Measurements from ENCODE around the gene SHISA7. TPM values are rescaled to one million over a fixed set of nuclear protein-coding genes. Genes with fewer than 3 reads are reported as not detected.

SHISA7 gene
- polyA plus RNA-seq, 3 donors = 0.01 TPM; not detected in 2

DNA sequence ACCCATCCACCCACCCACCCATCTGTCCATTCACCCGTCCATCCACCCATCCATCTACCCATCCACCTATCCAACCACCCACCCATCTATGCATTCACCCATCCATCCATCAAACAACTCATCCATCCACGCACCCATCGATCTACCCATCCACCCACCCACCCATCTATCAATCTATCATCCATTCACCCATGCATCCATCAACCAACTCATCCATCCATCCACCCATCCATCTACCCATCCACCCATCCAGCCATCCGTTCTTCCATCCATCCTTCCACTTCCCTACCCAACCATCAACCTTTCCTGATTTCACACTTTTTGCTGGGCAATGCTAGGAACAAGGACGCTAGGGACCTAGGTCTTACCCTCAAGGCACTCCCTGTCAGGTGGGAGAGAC lies 61.1 kb downstream of the SHISA7 start:
- Histone ChIP-seq H2AFZ (ENCODE audit: insufficient read depth, low read depth, low read length, poor library complexity, severe bottlenecking) (no peak overlapping the region), H3K27ac (ENCODE audit: low read depth in 1 of 2, low read length in 2 of 2) (no peak overlapping the region), H3K36me3 (replicated peaks in 1 of 2; ENCODE audit: control insufficient read depth in 1 of 2, insufficient read depth in 2 of 2, low read length in 2 of 2) (peaks cover 0 to under 1% of the 10 kb centered on the region in 2 donors), H3K27me3 (ENCODE audit: control insufficient read depth in 2 of 2, insufficient read depth in 2 of 2, low read length in 2 of 2) (peaks cover 0 to 13% of the 10 kb centered on the region in 2 donors), H3K9me3 (replicated peaks in 1 of 2; ENCODE audit: control insufficient read depth in 1 of 2, insufficient read depth in 1 of 2, low read length in 2 of 2) (no peaks in the 10 kb centered on the region), H3K4me2 (replicated peaks; ENCODE audit: extremely low read depth, low read length, poor library complexity, severe bottlenecking) (no peak overlapping the region), H3K4me3 (replicated peaks in 1 of 3; ENCODE audit: low read depth in 2 of 3, low read length in 3 of 3) (no peak overlapping the region), H3K79me2 (ENCODE audit: insufficient read depth, low read length) (peaks cover 12% of the 10 kb centered on the region), H3K9ac (ENCODE audit: insufficient read depth, low read length, poor library complexity, severe bottlenecking) (no peak overlapping the region), H3K4me1 (ENCODE audit: control insufficient read depth in 1 of 2, insufficient read depth in 2 of 2, low read length in 2 of 2) (peaks cover 26 to 31% of the 10 kb centered on the region in 2 donors), H4K20me1 (ENCODE audit: insufficient read depth, low read length) (peaks cover 12% of the 10 kb centered on the region)
- no peak for DNase-seq
- intact Hi-C loops (cut with micrococcal nuclease) = loop anchor here (5.0 kb wide), 4 partner anchors 40 to 90 kb away; no protein-coding TSS in a partner anchor
- Mint-ChIP-seq H3K36me3 (peaks cover 4 to 9% of the 10 kb centered on the region in 2 donors), H3K4me3 (no peak overlapping the region), H3K27ac (no peak overlapping the region), H3K9me3 (peaks cover 0 to 4% (median 0%) of the 10 kb centered on the region in 7 donors), H3K4me1 (peaks cover 28% of the 10 kb centered on the region), H3K27me3 (ENCODE audit: low read depth in 3 of 3) (peaks cover 17 to 27% (median 24%) of the 10 kb centered on the region in 3 donors)
- whole genome bisulfite sequencing (ENCODE audit: insufficient coverage) = 100% methylated on average over 4 of the region's 5 CpGs
- TF ChIP-seq CTCF (IDR thresholded peaks at IDR 0.05) = no peak

GRCh38 chr19:55379174-55379573 lies 63.9 kb downstream of the SHISA7 start:
- intact Hi-C loops (cut with micrococcal nuclease) = no loop called here
- Mint-ChIP-seq H3K27me3 (ENCODE audit: low read depth in 3 of 3) (peaks cover 35 to 56% (median 47%) of the 10 kb centered on the region in 3 donors), H3K27ac (no peak overlapping the region), H3K9me3 (peaks cover 0 to 9% (median 0%) of the 10 kb centered on the region in 7 donors), H3K36me3 (peaks cover 0 to 5% of the 10 kb centered on the region in 2 donors), H3K4me3 (no peak overlapping the region), H3K4me1 (peaks cover 12% of the 10 kb centered on the region)
- Histone ChIP-seq H3K4me1 (ENCODE audit: control insufficient read depth in 1 of 2, insufficient read depth in 2 of 2, low read length in 2 of 2) (peaks cover 9 to 10% of the 10 kb centered on the region in 2 donors), H4K20me1 (ENCODE audit: insufficient read depth, low read length) (no peaks in the 10 kb centered on the region), H2AFZ (ENCODE audit: insufficient read depth, low read depth, low read length, poor library complexity, severe bottlenecking) (no peak overlapping the region), H3K4me3 (replicated peaks in 1 of 3; ENCODE audit: low read depth in 2 of 3, low read length in 3 of 3) (no peak overlapping the region), H3K4me2 (replicated peaks; ENCODE audit: extremely low read depth, low read length, poor library complexity, severe bottlenecking) (no peak overlapping the region), H3K9ac (ENCODE audit: insufficient read depth, low read length, poor library complexity, severe bottlenecking) (no peak overlapping the region), H3K27me3 (ENCODE audit: control insufficient read depth in 2 of 2, insufficient read depth in 2 of 2, low read length in 2 of 2) (peaks cover 0 to 41% of the 10 kb centered on the region in 2 donors), H3K27ac (ENCODE audit: low read depth in 1 of 2, low read length in 2 of 2) (no peak overlapping the region), H3K36me3 (replicated peaks in 1 of 2; ENCODE audit: control insufficient read depth in 1 of 2, insufficient read depth in 2 of 2, low read length in 2 of 2) (no peaks in the 10 kb centered on the region), H3K9me3 (replicated peaks in 1 of 2; ENCODE audit: control insufficient read depth in 1 of 2, insufficient read depth in 1 of 2, low read length in 2 of 2) (no peaks in the 10 kb centered on the region), H3K79me2 (ENCODE audit: insufficient read depth, low read length) (no peaks in the 10 kb centered on the region)
- no peak for DNase-seq
- TF ChIP-seq CTCF (IDR thresholded peaks at IDR 0.05) = no peak
- WGBS (ENCODE audit: insufficient coverage) = 65% methylated on average over 5 of the region's 11 CpGs

Other genes with a start within 250 kb of the SHISA7 start
- gene PTPRH, start 233.8 kb downstream of the SHISA7 start, polyA plus RNA-seq = under 1 TPM in 2 of 3 donors, not detected in 1; 0.08 to 0.53 TPM
- 10 to 100 TPM in 1 of 3 donors, under 1 TPM in 2; 0.16 to 10.7 (median 0.38) TPM for gene TMEM86B, start 214.5 kb downstream of the SHISA7 start, polyA plus RNA-seq
- gene PPP6R1, start 184.3 kb downstream of the SHISA7 start, polyA plus RNA-seq = 10 to 100 TPM; 16.9 to 91.3 (median 22.0) TPM
- 10 to 100 TPM; 12.3 to 17.0 (median 15.3) TPM for gene HSPBP1, start 163.2 kb downstream of the SHISA7 start, polyA plus RNA-seq
- gene BRSK1, start 159.3 kb downstream of the SHISA7 start, polyA plus RNA-seq = not detected
- gene TMEM150B, start 118.0 kb downstream of the SHISA7 start, polyA plus RNA-seq = 10 to 100 TPM; 10.1 to 65.6 (median 11.2) TPM
- 10 to 100 TPM in 1 of 3 donors, 1 to 10 TPM in 1, under 1 TPM in 1; 0.89 to 26.9 (median 1.5) TPM for gene KMT5C, start 103.4 kb downstream of the SHISA7 start, polyA plus RNA-seq
- under 1 TPM in 1 of 3 donors, not detected in 2; 0.36 TPM for gene COX6B2, start 88.6 kb downstream of the SHISA7 start, polyA plus RNA-seq
- gene GARIN5B, start 80.0 kb downstream of the SHISA7 start, polyA plus RNA-seq = not detected
- gene IL11, start 72.8 kb downstream of the SHISA7 start, polyA plus RNA-seq = not detected
- gene TMEM190, start 66.5 kb downstream of the SHISA7 start, polyA plus RNA-seq = not detected
- not detected for gene TMEM238, start 59.0 kb downstream of the SHISA7 start, polyA plus RNA-seq
- gene RPL28, start 57.4 kb downstream of the SHISA7 start, polyA plus RNA-seq = 1,000 to 10,000 TPM in 1 of 3 donors, 100 to 1,000 TPM in 2; 199 to 3,862 (median 208) TPM
- gene UBE2S, start 35.5 kb downstream of the SHISA7 start, polyA plus RNA-seq = 10 to 100 TPM; 16.1 to 40.9 (median 21.9) TPM
- gene ISOC2, start 18.3 kb upstream of the SHISA7 start, polyA plus RNA-seq = 10 to 100 TPM; 14.8 to 20.2 (median 14.9) TPM
- not detected for gene C19orf85, start 21.5 kb upstream of the SHISA7 start, polyA plus RNA-seq
- 1 to 10 TPM in 1 of 3 donors, under 1 TPM in 1, not detected in 1; 0.50 to 3.1 TPM for gene ZNF628, start 33.3 kb upstream of the SHISA7 start, polyA plus RNA-seq
- 1 to 10 TPM; 1.5 to 2.2 (median 1.9) TPM for gene NAT14, start 41.9 kb upstream of the SHISA7 start, polyA plus RNA-seq
- gene SSC5D, start 45.1 kb upstream of the SHISA7 start, polyA plus RNA-seq = under 1 TPM in 1 of 3 donors, not detected in 2; 0.08 TPM
- not detected for gene SBK2, start 93.8 kb upstream of the SHISA7 start, polyA plus RNA-seq
- not detected for gene SBK3, start 102.2 kb upstream of the SHISA7 start, polyA plus RNA-seq
- 1 to 10 TPM in 1 of 3 donors, under 1 TPM in 1, not detected in 1; 0.05 to 1.8 TPM for gene ZNF579, start 137.5 kb upstream of the SHISA7 start, polyA plus RNA-seq
- gene FIZ1, start 156.2 kb upstream of the SHISA7 start, polyA plus RNA-seq = 1 to 10 TPM; 1.2 to 2.6 (median 1.6) TPM
- 10 to 100 TPM; 27.9 to 45.7 (median 41.8) TPM for gene ZNF524, start 157.0 kb upstream of the SHISA7 start, polyA plus RNA-seq
- gene ZNF865, start 162.3 kb upstream of the SHISA7 start, polyA plus RNA-seq = 1 to 10 TPM in 1 of 3 donors, under 1 TPM in 2; 0.03 to 6.0 (median 0.07) TPM
- 1 to 10 TPM; 1.5 to 5.5 (median 2.4) TPM for gene ZNF784, start 181.3 kb upstream of the SHISA7 start, polyA plus RNA-seq
- gene ZNF580, start 197.7 kb upstream of the SHISA7 start, polyA plus RNA-seq = 10 to 100 TPM in 2 of 3 donors, 1 to 10 TPM in 1; 9.7 to 46.5 (median 10.7) TPM
- gene ZNF581, start 200.3 kb upstream of the SHISA7 start, polyA plus RNA-seq = 10 to 100 TPM; 25.1 to 31.6 (median 29.4) TPM
- gene CCDC106, start 204.9 kb upstream of the SHISA7 start, polyA plus RNA-seq = 1 to 10 TPM in 2 of 3 donors, under 1 TPM in 1; 0.74 to 2.4 (median 1.2) TPM
- 100 to 1,000 TPM in 1 of 3 donors, 1 to 10 TPM in 2; 5.3 to 166 (median 5.4) TPM for gene U2AF2, start 211.7 kb upstream of the SHISA7 start, polyA plus RNA-seq
- 10 to 100 TPM; 18.7 to 75.2 (median 19.2) TPM for gene EPN1, start 231.9 kb upstream of the SHISA7 start, polyA plus RNA-seq

All from CD14-positive monocyte (primary cell).